Activated CD4-positive, alpha-beta T cell treated with anti-CD3 and anti-CD28 coated beads for 48 hours (primary cell): ENCODE measurements around the gene SERPINI1.
A peak's percentile ranks its signal among the peaks of the same experiment; 100 is the strongest.

Experiments used
- DNase-seq: peaks from one replicate; pipeline ENCODE4 v3.0.0-alpha.2; 2020

Gene SERPINI1

DNA sequence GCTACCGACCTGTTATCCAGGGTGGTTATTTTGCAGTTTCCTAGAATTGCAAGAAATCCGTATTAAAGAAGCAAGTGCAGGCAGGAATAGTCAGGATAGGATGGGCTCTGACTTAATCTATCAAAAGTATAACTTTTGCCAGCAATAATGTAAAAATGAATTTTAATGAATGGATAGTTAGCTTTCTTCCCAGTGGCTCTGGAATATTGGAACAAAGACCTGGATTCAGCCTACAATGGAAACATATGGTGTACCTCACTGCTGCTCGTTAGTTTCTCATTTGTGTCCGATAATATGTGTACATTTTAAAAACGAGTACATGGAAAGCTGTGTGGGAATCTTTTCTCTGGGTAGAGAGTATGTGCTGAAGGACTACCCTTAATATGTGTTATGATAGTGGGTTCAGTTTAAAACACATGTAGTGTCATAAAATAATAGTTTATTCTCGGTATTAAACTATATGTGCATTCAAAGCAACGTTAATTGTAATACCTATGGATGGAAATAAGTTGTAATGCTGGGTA, 805 bp downstream of the SERPINI1 start:
- DNase-seq: no peak

- no peak for DNase-seq
These were observed 1.5 kb downstream of the SERPINI1 start for GRCh38 chr3:167736997-167737396.

- DNase-seq: no peak
These were observed 2.5 kb downstream of the SERPINI1 start for GRCh38 chr3:167738037-167738436.

DNA sequence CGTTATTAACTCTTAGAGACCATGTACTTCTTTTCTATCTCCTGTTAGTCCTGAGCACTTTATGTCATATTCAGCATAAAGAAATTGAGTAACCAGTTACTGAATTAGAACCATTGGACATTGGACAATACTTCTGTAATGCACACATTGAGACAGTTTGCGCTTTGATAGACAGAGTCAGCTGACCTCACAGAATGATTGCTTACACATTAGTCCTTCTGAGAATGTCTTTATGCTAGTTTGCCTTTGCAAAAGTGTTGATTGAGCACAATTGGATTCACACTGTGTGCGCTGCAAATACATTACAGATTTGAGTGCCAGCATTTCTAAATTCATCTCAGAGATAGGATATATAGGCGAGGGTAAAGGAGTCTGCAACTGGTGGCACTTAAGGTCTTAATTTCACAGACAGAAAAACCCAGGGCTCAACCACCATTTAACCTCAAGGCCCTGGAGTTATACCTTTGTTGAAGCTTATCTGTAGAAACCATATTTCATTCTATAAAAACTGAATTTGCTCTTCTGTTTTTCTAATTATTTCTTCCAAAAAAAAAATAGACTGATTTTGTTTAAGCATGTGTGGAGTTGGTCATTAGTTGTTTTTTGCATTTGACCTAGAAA, 3.8 kb downstream of the SERPINI1 start:
- DNase-seq: no peak

DNA sequence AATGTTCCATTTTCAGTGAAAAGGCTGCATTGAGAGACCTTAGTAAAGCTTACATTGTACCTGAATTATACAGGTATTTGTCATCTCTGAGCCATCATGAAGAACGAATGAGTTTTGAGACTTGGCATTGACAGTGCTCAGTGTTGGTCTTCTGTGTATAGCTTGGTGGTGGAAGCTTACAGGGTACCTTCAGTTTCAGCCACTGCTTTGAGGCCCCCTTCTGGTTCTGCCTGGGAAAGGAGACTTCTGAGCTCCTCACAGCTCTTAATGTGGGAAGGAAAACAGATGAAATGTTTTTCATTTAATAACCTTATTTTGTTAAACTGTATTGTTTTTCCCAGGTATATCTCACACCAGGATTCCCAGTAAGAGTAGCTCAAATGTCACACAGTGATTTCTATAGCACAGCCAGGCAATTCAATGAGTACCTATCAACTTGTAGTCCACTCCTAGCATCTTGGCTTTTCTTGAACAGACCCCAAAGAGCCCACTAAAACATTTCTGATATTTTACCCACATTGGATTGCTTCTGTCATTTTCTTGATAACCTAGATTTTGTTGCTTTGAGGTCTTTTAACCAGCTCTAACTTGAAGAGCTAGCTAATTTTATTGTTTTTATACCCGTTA, 5.6 kb downstream of the SERPINI1 start:
- DNase-seq: peak; percentile 21

DNA sequence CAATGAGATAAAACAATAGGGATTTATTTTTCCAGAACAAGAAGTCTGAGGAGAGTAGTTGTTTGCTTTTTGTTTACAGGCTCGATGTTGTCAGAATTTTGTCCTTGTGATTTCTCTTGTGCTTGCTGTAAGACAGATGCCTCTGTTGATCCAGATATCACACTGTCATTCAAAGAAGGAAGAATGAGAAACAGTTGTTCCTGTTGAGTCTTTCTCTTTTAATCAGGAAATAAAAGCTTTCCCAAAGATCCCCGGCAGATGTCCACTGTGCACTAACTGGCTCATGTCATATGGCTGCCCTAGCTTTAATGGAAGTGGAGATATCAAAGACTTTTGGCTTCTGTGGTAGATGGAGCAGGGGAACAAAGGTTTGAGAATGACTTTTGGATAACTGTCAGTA, 6.8 kb downstream of the SERPINI1 start:
- no peak for DNase-seq

DNA sequence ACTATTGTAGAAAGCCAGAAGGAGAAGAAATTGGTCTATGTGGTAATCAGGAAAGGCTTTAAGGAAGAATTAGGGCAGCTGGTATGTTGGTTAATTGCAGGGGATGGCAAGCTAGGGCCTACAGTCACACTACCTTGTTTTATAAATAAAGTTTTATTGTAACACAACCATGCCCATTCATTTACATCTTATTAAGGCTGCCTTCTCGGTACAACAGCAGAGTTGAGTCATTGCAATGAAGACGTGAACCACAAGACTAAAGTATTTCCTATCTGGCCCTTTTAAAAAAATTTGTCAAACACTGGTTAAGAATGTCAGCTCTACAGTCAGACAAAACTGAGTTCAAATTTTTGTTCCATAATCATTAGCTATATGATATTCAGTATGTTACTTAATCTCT, 8.3 kb downstream of the SERPINI1 start:
- no peak for DNase-seq

- DNase-seq: no peak
These were observed 13.7 kb downstream of the SERPINI1 start for GRCh38 chr3:167749209-167749608.

DNA sequence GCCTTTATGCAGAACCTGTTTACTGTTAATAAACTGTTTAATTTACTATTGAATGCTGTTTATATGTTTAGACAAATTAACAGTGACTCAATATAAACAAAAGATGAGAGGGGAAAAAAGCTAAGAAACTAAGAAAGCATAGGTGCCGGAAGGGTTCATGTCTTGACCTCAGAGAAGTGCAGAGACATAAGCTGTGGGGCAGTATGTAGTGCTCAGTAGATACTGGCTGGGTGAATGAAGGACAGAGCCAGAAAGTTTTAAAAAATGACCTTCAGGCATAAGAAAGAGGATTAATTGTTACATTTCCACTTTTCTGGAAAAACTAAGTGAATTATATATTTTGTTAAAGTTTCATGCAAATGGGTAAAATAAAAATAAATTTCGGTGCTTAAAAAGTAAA, 14.2 kb downstream of the SERPINI1 start:
- no peak for DNase-seq

- no peak for DNase-seq
These were observed 14.9 kb downstream of the SERPINI1 start for GRCh38 chr3:167750272-167750971.

GRCh38 chr3:167754049-167754448, 18.5 kb downstream of the SERPINI1 start:
- no peak for DNase-seq

DNA sequence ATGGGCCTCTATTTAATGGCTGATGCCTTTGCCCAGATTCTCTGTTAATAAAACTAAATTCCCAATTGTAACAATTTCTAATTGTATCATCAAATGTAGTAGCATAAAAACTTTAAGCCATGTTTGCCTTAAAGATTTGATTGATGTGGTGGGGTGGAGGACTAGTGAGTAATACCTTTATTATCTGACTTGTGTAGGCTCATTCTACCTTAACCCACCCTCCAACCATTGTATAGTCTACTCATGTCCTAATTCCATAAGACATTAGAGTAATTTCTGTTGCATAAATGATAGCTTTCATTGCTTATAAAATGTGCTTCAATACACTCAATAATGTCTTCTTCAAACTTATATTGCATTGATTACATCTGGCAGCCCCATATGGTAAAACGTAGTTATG, 25.8 kb downstream of the SERPINI1 start:
- no peak for DNase-seq

DNA sequence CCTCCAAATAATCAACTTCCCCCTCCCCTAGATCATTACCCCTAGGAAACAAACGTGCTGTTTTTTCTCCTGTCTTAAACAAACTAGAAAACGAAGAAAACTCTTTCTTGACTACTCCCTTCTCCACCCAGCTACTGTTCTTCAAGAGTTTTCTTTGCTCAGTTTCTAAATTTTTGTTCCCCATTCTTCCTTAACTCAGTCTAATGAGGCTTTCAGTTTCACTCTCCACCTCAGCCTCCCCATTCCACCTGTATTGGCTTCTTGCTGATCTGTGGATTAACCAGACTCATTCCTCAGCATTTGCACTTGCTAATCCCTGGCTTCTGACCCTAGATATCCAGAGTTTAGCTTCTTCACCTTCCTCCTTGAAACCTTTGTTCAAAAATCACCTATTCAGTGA, 26.8 kb downstream of the SERPINI1 start:
- no peak for DNase-seq

- no peak for DNase-seq
These were observed 37.5 kb downstream of the SERPINI1 start for GRCh38 chr3:167772992-167773391.

DNA sequence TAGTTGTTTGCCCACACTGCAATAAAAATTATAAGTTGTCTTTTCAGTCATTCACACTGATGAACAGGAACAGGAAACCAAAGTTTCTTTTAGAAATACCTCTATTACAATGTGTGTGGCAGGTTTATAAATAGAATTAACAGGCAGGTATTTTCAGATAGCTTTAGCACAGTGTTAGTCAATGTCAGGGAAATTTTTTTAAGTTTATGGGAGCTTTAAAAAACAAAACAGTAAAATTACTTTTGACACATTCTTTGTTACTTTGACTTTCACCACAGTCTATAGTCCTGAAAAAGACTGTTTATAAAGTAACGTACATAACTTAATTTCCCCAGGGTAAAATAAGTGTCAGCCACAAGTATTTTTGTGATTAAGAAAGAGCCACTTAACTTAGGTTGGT, 38.1 kb downstream of the SERPINI1 start:
- DNase-seq: no peak

GRCh38 chr3:167776066-167776685, 40.7 kb downstream of the SERPINI1 start:
- DNase-seq: no peak

- no peak for DNase-seq
These were observed 41.8 kb downstream of the SERPINI1 start for GRCh38 chr3:167777356-167777755.

GRCh38 chr3:167780214-167780883, 44.8 kb downstream of the SERPINI1 start:
- DNase-seq: no peak

DNA sequence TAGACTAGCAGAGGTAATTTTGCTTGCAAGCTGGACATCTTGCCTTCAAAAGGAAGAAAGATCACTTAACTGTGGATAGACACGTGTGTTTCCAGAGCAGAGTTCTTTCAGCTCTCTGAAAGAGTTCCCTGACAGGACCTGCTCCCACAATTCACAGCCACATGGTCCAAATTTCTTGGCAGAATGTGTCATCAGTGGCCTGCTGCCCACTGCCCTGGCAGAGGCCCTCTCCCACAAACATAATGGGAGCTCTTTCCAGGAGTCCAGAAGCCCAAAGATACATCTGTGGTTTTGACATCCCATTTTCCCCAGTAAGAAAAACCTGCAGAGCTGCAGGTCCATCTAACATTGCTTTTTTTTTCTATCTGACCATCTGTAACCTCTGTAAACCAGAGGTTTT, 48.3 kb downstream of the SERPINI1 start:
- no peak for DNase-seq

- DNase-seq: no peak
These were observed 50.3 kb downstream of the SERPINI1 start for GRCh38 chr3:167785790-167786189.

GRCh38 chr3:167787440-167787839, 51.9 kb downstream of the SERPINI1 start:
- DNase-seq: no peak

- DNase-seq: no peak
These were observed 62.9 kb downstream of the SERPINI1 start for GRCh38 chr3:167798443-167798842.

GRCh38 chr3:167808910-167809309, 73.4 kb downstream of the SERPINI1 start:
- no peak for DNase-seq
